Mucosa of stomach (tissue), 1 donor: ENCODE measurements around the gene VWA7.

ENCODE experiments used
- H3K27me3 ChIP-seq: one replicate; pipeline ENCODE4 v1.7.0; 2013; ENCODE audit warnings: mild to moderate bottlenecking, low read length; ENCODE audit not compliant: control insufficient read depth, insufficient read depth
- H3K36me3 ChIP-seq: one replicate; pipeline ENCODE4 v1.7.0; 2013; ENCODE audit warnings: low read length; ENCODE audit not compliant: control insufficient read depth, insufficient read depth
- H3K4me1 ChIP-seq: one replicate; pipeline ENCODE4 v1.7.0; 2013; ENCODE audit warnings: mild to moderate bottlenecking, low read length; ENCODE audit not compliant: control insufficient read depth, insufficient read depth
- H3K4me3 ChIP-seq: one replicate; pipeline ENCODE4 v1.7.0; 2013; ENCODE audit warnings: low read length
- H3K9ac ChIP-seq: one replicate; pipeline ENCODE4 v1.7.0; 2013; ENCODE audit warnings: mild to moderate bottlenecking, low read length, moderate library complexity
- H3K9me3 ChIP-seq: one replicate; pipeline ENCODE4 v1.7.0; 2013; ENCODE audit warnings: mild to moderate bottlenecking, low read length, moderate library complexity; ENCODE audit not compliant: control insufficient read depth
- donor health status: Pancreatic carcinoma.

Gene VWA7

DNA sequence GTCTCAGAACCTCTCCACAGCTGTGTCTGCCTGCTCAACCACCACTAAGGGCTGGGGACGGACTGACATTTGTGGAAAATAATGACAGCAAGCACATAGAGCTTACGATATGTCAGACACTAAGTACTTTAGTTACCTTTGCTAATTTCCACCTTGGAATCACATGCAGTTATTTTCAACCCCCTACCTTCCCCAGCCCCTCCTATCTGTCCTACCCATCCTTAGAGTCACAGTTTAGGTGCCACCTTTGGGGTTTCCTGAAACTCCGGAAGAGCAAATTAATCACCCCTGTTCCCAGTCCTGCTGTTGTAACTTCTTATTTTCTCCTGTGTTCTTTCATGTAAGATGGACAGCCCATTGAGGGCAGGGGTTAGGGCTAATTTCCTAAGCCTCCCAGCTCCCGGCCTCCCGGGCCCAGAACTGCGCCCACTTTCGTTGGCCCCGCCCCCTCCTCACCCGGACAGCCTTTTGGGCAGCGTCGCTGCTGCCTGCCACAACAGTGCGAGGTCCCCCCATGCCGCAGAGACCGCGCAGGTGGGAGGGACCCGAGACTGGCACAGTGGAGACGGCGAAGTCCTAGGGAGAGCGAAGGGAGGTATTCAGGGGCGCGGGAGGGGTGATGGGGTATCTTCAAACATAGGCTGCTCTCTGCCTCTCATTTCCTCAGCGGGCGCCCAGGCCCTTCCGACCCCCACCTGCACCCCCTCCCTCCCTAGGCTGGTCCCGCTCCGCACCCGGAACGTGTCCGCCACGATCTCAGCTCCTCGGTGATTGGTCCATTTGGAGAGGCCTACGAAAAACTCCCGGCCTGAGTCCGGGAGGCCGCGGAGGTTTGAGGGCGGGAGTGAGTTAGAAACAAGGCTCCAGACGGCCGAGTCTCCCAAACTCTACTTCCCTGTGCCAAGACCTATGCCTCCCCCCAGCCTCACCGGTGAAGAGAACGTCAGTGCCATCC is 49.1 kb downstream of the VWA7 start:
- no peaks in the 10 kb centered on the region for H3K27me3 ChIP-seq
- H3K4me1 ChIP-seq: peaks cover 38% of the 10 kb centered on the region
- peak overlapping the region; percentile 78 for H3K9ac ChIP-seq
- H3K36me3 ChIP-seq: peaks cover 16% of the 10 kb centered on the region
- no peaks in the 10 kb centered on the region for H3K9me3 ChIP-seq
- H3K4me3 ChIP-seq: no peak overlapping the region

- Histone ChIP-seq H3K9ac (peak overlapping the region; percentile 51), H3K4me3 (no peak overlapping the region), H3K36me3 (peaks cover 16% of the 10 kb centered on the region), H3K4me1 (peaks cover 34% of the 10 kb centered on the region), H3K27me3 (no peaks in the 10 kb centered on the region), H3K9me3 (no peaks in the 10 kb centered on the region)
Observed at GRCh38 chr6:31727034-31727716, 50.0 kb downstream of the VWA7 start.

DNA sequence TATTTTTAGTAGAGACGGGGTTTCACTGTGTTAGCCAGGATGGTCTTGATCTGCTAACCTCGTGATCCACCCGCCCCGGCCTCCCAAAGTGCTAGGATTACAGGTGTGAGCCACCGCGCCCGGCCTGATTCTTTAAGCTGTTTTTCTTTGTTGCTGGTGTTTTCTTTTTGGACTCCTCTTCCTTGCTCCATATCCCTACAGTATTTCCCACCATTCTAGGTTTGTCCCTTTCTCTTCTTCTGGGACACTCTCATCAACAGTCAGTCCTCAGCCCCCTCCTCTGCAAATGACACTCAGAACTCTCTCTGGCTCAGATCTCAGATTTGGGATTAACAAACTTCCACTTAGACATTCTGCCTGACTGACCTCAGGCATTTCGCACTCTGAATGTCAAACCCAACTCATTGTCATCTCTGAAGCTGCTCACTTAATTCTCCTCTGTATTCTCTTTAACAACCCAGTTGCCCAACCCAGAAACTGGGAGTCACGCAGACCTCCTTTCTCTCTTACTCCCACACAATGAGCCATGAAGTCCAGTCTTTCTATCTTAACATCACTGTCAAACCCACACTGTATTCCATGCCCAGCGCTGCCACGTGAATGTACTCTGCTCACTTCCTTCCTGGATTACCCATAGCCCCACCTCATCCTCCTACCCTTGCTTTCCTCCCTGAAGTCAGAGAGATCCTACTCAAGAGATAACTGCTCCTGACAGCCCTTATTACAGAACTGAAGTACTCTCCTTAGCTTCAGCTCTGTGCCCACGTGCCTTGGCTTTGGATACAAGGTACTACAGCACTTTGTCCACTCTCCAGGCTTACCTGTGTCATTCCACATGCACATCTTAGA is 51.4 kb downstream of the VWA7 start:
- H3K4me3 ChIP-seq: no peak overlapping the region
- H3K4me1 ChIP-seq: peaks cover 37% of the 10 kb centered on the region
- H3K27me3 ChIP-seq: no peaks in the 10 kb centered on the region
- H3K9me3 ChIP-seq: no peaks in the 10 kb centered on the region
- H3K36me3 ChIP-seq: peaks cover 9% of the 10 kb centered on the region
- H3K9ac ChIP-seq: no peak overlapping the region

DNA sequence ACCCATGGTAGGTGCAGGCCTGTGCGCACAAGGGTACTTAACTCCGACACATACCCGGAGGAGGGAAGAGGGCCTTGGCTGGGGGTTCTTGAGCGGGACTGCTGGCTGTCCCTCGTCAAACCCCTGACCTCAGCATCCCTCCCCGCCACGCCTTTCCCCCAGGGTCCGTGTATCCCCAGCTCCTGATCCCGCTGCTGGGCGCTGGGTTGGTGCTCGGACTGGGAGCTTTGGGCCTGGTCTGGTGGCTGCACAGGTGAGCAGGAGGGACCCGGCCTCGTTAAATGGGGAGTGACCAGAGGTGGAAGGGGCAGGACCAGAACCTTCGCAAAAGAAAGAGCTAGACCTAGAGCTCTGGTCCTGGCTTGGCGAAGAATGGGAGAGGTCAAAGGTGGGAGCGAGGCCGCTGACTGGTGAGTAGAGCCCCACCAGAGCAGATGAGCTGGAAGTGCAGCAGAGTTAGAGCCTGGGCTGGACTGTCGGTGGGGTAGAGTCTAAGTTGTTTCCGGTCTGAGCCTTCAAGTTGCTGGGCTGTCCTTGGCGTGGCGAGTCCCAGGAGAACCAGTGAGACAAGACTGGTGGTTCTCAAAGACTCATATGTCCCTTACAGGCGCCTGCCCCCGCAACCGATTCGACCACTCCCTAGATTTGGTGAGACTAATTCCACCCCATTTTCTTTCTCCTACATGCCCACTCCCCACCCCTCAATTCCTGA is 53.0 kb downstream of the VWA7 start:
- Histone ChIP-seq H3K9me3 (no peaks in the 10 kb centered on the region), H3K36me3 (peaks cover 9% of the 10 kb centered on the region), H3K4me1 (peaks cover 39% of the 10 kb centered on the region), H3K4me3 (no peak overlapping the region), H3K27me3 (no peaks in the 10 kb centered on the region), H3K9ac (no peak overlapping the region)

DNA sequence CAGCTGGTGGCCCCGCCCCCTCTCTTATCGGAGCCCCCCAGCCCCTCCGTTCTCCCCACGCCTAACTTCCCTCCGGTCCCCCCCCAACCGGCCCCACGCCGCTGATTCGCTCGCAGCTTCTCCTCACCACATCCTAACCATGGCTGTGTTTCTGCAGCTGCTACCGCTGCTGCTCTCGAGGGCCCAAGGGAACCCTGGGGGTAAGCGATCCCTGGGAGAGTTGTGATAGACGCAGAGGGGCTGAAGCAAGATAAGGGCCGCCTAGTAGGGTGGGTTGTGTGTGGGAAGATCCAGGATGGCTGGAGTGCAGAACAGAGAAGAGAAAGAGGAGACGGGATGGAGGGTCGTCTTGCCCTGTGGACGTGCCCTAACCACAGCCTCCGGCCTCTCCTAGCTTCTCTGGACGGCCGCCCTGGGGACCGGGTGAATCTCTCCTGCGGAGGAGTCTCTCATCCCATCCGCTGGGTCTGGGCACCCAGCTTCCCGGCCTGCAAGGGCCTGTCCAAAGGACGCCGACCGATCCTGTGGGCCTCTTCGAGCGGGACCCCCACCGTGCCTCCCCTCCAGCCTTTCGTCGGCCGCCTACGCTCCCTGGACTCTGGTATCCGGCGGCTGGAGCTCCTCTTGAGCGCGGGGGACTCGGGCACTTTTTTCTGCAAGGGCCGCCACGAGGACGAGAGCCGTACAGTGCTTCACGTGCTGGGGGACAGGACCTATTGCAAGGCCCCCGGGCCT is 53.7 kb downstream of the VWA7 start, which contains the start of gene MPIG6B:
MPIG6B (plus strand) TSS at position 129 of the 735 bp plus-strand sequence; CDS start at position 140, 11 bp downstream.
- H3K36me3 ChIP-seq: peaks cover 9% of the 10 kb centered on the region
- no peaks in the 10 kb centered on the region for H3K9me3 ChIP-seq
- peaks cover 39% of the 10 kb centered on the region for H3K4me1 ChIP-seq
- no peak within 1 kb of the TSS for H3K9ac ChIP-seq
- H3K27me3 ChIP-seq: no peaks in the 10 kb centered on the region
- H3K4me3 ChIP-seq: no peak within 1 kb of the TSS

GRCh38 chr6:31722173-31722572 is 55.0 kb downstream of the VWA7 start:
- H3K4me3 ChIP-seq: no peak overlapping the region
- peaks cover 3% of the 10 kb centered on the region for H3K36me3 ChIP-seq
- no peaks in the 10 kb centered on the region for H3K9me3 ChIP-seq
- peaks cover 40% of the 10 kb centered on the region for H3K4me1 ChIP-seq
- no peak overlapping the region for H3K9ac ChIP-seq
- H3K27me3 ChIP-seq: no peaks in the 10 kb centered on the region

DNA sequence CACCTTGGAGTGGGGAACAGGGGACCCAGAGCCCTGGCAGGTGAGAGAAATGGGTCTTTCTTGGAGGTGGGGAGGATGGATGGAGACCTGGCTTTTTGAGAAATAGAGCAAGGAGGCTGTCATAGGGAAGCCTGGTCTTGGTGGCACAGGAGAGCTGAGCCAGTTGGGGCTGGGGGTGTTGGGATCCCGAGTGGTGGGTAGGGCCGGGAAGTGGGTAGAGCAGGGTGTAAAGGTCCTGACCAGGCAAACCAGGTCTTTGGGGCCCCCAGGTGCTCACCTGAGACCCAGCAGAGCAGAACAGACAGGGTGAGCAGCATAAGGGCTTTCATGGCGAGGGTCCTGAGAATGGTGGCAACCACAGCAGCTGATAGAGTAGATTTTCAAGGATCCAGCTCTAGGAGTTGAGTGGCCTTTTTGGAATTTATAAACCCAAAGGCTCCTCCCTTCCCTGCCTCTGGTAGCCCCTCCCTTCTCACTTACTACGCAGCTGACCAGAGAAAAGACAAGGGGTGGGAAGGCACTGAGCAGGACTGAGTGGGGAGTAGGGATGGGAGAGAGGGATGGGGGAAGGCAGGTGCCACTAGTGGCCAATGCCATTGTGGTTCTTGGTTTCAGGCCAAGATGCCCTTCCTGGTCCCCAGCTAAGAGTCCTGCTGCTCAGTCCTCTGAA is 55.6 kb downstream of the VWA7 start, which contains the start of gene LY6G6C:
LY6G6C (minus strand) TSS at position 396 of the 670 bp plus-strand sequence; CDS start at position 329, 67 bp downstream.
- H3K4me1 ChIP-seq: peaks cover 35% of the 10 kb centered on the region
- no peaks in the 10 kb centered on the region for H3K27me3 ChIP-seq
- H3K9ac ChIP-seq: no peak within 1 kb of the TSS
- H3K9me3 ChIP-seq: no peaks in the 10 kb centered on the region
- no peak within 1 kb of the TSS for H3K4me3 ChIP-seq
- H3K36me3 ChIP-seq: no peaks in the 10 kb centered on the region

GRCh38 chr6:31720196-31720770 is 56.8 kb downstream of the VWA7 start:
- Histone ChIP-seq H3K27me3 (no peaks in the 10 kb centered on the region), H3K9ac (no peak overlapping the region), H3K36me3 (no peaks in the 10 kb centered on the region), H3K4me3 (no peak overlapping the region), H3K9me3 (no peaks in the 10 kb centered on the region), H3K4me1 (peaks cover 35% of the 10 kb centered on the region)

DNA sequence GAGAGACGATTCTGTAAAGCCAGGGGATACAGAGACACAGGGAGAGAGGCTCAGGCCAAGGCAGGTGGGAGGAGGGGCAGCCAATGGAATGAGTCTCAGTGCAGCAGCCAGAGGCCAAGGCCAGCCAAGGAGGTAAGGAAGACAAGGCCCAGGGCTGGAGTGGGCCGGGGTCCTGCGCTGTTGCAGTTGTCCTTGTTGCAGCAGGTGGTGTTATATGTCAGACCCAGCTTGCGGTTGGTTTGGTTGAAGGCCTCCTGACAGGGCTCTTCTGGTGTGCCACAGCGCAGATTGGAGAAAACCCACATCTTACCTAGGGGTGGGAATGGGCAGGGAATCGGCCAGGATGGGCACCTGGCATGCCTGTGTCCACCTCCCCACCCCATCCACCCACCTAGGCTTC is 58.1 kb downstream of the VWA7 start:
- no peak overlapping the region for H3K4me3 ChIP-seq
- H3K9ac ChIP-seq: no peak overlapping the region
- no peaks in the 10 kb centered on the region for H3K9me3 ChIP-seq
- H3K27me3 ChIP-seq: no peaks in the 10 kb centered on the region
- no peaks in the 10 kb centered on the region for H3K36me3 ChIP-seq
- H3K4me1 ChIP-seq: peaks cover 40% of the 10 kb centered on the region

- H3K4me3 ChIP-seq: no peak overlapping the region
- no peak overlapping the region for H3K9ac ChIP-seq
- H3K4me1 ChIP-seq: peaks cover 42% of the 10 kb centered on the region
- H3K27me3 ChIP-seq: no peaks in the 10 kb centered on the region
- H3K36me3 ChIP-seq: no peaks in the 10 kb centered on the region
- H3K9me3 ChIP-seq: no peaks in the 10 kb centered on the region
Observed at GRCh38 chr6:31718265-31718664, 58.9 kb downstream of the VWA7 start.
